AG09319 (cell line): ENCODE measurements around the gene PIH1D2.

Source experiments
- DNase-seq: peaks from one replicate; pipeline ENCODE4 v3.0.0-alpha.2; 2010; ENCODE audit warnings: low read depth; ENCODE audit errors: extremely low read depth
- CTCF ChIP-seq: IDR thresholded peaks from 2 replicates; pipeline ENCODE4 v1.5.1; 2011; ENCODE audit warnings: low read depth, mild to moderate bottlenecking, inconsistent platforms, low read length, moderate library complexity

PIH1D2 gene

GRCh38 chr11:112087212-112087611, 13.4 kb upstream of the PIH1D2 start:
- DNase-seq: no peak
- TF ChIP-seq CTCF: no peak

GRCh38 chr11:112086422-112087191, 12.8 kb upstream of the PIH1D2 start, which contains the start of the genes SDHD and TIMM8B:
Gene SDHD (plus strand): TSS chr11:112086873. CDS start chr11:112086908, 35 bp downstream.
Gene TIMM8B (minus strand): TSS chr11:112086756. CDS start chr11:112086723, 33 bp downstream.
- TF ChIP-seq CTCF: peak; percentile 37
- peak; percentile 89 for DNase-seq

DNA sequence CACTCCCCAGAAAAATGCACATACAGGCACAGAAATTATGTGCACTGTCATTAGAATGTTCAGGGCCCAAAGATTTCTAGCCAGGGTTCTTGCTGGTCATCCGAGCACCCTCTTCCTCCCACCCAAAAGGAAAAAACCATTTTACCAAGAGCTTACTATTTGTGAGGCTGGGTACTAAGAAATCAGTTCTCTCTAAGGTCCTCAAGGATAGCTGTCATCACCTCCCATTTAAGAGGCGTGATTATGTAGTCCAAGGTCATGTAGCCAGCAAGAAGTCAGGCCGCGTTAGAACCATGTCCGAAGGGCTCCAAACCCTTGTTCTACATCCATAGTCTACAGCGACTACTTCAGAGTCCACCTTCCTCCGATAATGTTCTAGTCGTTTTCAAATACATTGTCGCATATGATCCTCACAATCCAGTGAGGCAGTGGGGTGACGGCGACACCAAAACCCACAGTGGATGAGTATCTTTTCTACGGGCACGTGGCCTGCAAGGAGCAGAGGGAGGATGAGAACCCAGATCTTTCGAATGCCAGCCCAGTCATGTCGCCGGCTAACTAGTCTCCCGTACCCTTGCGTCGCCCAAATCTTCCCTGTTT, 12.1 kb upstream of the PIH1D2 start:
- no peak for DNase-seq
- TF ChIP-seq CTCF: no peak

DNA sequence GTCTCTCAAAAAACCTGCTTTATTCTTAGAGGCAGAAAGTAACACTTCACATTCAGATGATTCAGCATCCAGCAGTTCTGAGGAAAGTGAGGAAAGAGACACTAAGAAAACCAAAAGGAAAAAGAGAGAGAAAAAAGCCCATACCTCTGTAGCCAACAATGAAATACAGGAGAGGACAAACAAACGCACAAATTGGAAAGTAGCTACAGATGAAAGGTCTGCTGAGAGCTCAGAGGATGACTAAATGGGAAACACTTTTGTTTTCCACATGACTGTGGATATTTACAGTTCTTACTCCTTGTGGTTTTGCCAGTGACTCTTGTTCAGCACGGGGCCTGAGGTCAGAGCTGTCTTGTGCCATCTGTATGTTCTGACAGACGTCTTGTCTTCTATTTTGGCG, 8.9 kb upstream of the PIH1D2 start:
- no peak for TF ChIP-seq CTCF
- no peak for DNase-seq

- TF ChIP-seq CTCF: no peak
- DNase-seq: no peak
These were observed 10.9 kb downstream of the PIH1D2 start for GRCh38 chr11:112062923-112063322.

GRCh38 chr11:112058103-112058502, 15.7 kb downstream of the PIH1D2 start:
- TF ChIP-seq CTCF: no peak
- DNase-seq: no peak

DNA sequence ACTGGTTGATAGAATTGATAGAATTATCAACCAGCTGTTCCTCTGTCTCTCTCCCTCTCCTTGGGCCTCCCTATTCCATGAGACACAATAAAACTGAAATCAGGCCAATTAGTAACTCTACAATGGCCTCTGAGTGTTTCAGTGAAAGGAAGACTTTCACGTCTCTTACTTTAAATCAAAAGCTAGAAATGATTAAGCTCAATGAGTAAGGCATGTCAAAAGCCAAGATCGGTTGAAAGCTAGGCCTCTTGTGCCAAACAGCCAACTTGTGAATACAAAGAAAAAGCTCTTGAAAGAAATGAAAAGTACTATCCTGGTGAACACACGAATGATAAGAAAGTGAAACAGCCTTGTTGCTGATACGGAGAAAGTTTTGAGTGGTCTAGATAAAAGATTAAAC, 16.6 kb downstream of the PIH1D2 start:
- no peak for DNase-seq
- TF ChIP-seq CTCF: no peak
